Lower leg skin (tissue), 3 donors: ENCODE measurements around the gene RNF217.

Source experiments
- CTCF ChIP-seq, 3 donors: fragments of 450-650 bp; IDR thresholded peaks; one replicate each; pipeline ENCODE4 v1.5.1; 2016; ENCODE audit warnings: antibody characterized with exemption in 3 of 3, mild to moderate bottlenecking in 3 of 3, moderate library complexity in 2 of 3
- POLR2A ChIP-seq, 2 donors: fragments of 450-650 bp; IDR thresholded peaks; one replicate each; pipeline ENCODE4 v1.6.1; 2016 to 2017; ENCODE audit warnings: antibody characterized with exemption in 2 of 2, mild to moderate bottlenecking in 1 of 2, moderate library complexity in 1 of 2

- TF ChIP-seq CTCF (IDR thresholded peaks at IDR 0.05) (no peak), POLR2A (IDR thresholded peaks at IDR 0.05) (no peak)
Measured at GRCh38 chr6:125083684-125083990, 121.4 kb downstream of the RNF217 start.
